Astrocyte of the cerebellum (primary cell): Measurements from ENCODE around the gene TEX35.

Source experiments
- DNase-seq: peaks from one replicate; pipeline ENCODE4 v3.0.0-alpha.2; 2011; ENCODE audit warnings: low read depth
- H3K4me3 ChIP-seq: 2 replicates; pipeline ENCODE4 v1.5.1; 2011; ENCODE audit warnings: mild to moderate bottlenecking, low read depth, low read length, moderate library complexity
- CTCF ChIP-seq: IDR thresholded peaks from 2 replicates; pipeline ENCODE4 v1.5.1; 2012; ENCODE audit warnings: low read length, low read depth, moderate library complexity, mild to moderate bottlenecking; ENCODE audit errors: missing control alignments
- in situ Hi-C: cut with HindIII; loops from 2 replicates; pipeline ENCODE4 v1.10.0; 2017; ENCODE audit warnings: low sequenced_read_pairs

The TEX35 gene

GRCh38 chr1:178486100-178487069 lies 26.5 kb upstream of the TEX35 start:
- TF ChIP-seq CTCF: no peak
- H3K4me3 ChIP-seq: no peak overlapping the region
- in situ Hi-C loops: no loop called here
- no peak for DNase-seq

- no peak for TF ChIP-seq CTCF
- no peak overlapping the region for H3K4me3 ChIP-seq
- in situ Hi-C loops: no loop called here
- DNase-seq: no peak
Observed at GRCh38 chr1:178487070-178487615, 25.8 kb upstream of the TEX35 start.

- DNase-seq: no peak
- H3K4me3 ChIP-seq: no peak overlapping the region
- in situ Hi-C loops: no loop called here
- no peak for TF ChIP-seq CTCF
Observed at GRCh38 chr1:178488393-178488792, 24.5 kb upstream of the TEX35 start.

GRCh38 chr1:178489399-178489798 lies 23.5 kb upstream of the TEX35 start:
- in situ Hi-C loops: no loop called here
- no peak for DNase-seq
- H3K4me3 ChIP-seq: no peak overlapping the region
- TF ChIP-seq CTCF: no peak

GRCh38 chr1:178490136-178490535 lies 22.8 kb upstream of the TEX35 start:
- no peak for DNase-seq
- in situ Hi-C loops: no loop called here
- TF ChIP-seq CTCF: no peak
- H3K4me3 ChIP-seq: no peak overlapping the region

DNA sequence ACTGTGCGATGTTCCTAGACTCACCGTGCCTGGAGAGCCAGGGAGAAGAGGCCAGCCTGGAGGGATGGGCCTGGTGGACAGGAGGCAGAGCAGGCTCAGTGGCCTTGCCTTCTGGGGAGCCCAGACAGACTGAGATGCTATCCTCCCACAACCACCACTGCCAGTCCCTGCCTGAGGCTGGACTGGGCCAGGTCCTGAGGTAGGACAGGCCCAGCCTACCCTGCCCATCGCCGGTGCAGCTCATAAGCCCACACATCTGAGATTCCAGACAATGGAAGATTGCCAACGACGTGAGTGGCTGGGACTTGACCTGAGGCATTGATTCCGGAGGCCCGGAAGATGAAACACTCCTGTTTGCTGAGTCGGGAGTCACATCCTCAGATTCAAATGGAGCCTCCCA lies 21.9 kb upstream of the TEX35 start:
- no peak for TF ChIP-seq CTCF
- no peak overlapping the region for H3K4me3 ChIP-seq
- no peak for DNase-seq
- in situ Hi-C loops: no loop called here
